ENCODE data around the gene TMEM135. TPM values are rescaled to one million over a fixed set of nuclear protein-coding genes. Genes with fewer than 3 reads are reported as not detected.
"Not testable (repeated sequence)": the region's sequence is repeated elsewhere in the genome, so short reads cannot be mapped to it uniquely, and the experiment has no call there.

The TMEM135 gene
- total and polyA plus RNA-seq, 2 donors (not counting 1 experiment from before 2014, with no cell fraction given), result 2.7 to 19.5 TPM

DNA sequence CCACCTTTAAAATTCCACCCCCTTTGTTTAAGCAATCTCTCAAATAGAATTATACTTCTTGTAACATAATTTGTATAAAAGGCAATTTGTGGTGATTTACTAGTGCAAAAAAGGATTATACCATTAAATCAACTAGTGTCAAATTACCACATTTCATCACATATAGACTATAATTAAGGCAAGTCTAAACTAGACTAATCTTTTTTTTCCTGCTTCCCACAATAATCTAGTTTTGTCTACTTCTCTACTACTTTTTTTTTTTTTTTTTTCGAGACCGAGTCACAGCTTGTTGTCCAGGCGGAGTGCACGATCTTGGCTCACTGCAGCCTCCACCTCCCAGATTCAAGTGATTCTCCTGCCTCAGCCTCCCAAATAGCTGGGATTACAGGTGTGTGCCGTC, 46.4 kb upstream of the TMEM135 start:
- 50% methylated on average over 1 of the region's 5 CpGs for WGBS (ENCODE audit: insufficient coverage)
- ATAC-seq (ENCODE audit: low read depth), result no peak
- H3K4me1 ChIP-seq (ENCODE audit: control insufficient read depth in 2 of 2, insufficient read depth in 2 of 2, low read length in 2 of 2), result no peaks in the 10 kb centered on the region
- Mint-ChIP-seq H3K4me1 (no peaks in the 10 kb centered on the region), H3K4me3 (no peak overlapping the region), H3K9me3 (ENCODE audit: insufficient read depth) (no peaks in the 10 kb centered on the region), H3K27ac (no peak overlapping the region), H3K27me3 (peaks cover 9% of the 10 kb centered on the region)
- CTCF ChIA-PET, result no interaction called here
- no peaks in the 10 kb centered on the region for H3K27me3 ChIP-seq (replicated peaks in 1 of 4; ENCODE audit: control extremely low read depth in 1 of 4, control insufficient read depth in 3 of 4, insufficient read depth in 4 of 4, low read length in 3 of 4)
- intact Hi-C loops (cut with micrococcal nuclease), result no loop called here
- POLR2A ChIA-PET, result no interaction called here
- no peaks in the 10 kb centered on the region for H3K9me3 ChIP-seq (ENCODE audit: control extremely low read depth in 1 of 3, control insufficient read depth in 2 of 3, insufficient read depth in 1 of 3, low read length in 2 of 3)
- no peak overlapping the region for H3K27ac ChIP-seq (ENCODE audit: low read length in 2 of 2)
- no peak for TF ChIP-seq EZH2 (IDR thresholded peaks at IDR 0.05; ENCODE audit: borderline replicate concordance, insufficient read depth, low read depth, low read length, poor library complexity, severe bottlenecking)
- no peak for TF ChIP-seq CTCF (IDR thresholded peaks at IDR 0.05)
- no peaks in the 10 kb centered on the region for H3K79me2 ChIP-seq (ENCODE audit: control insufficient read depth, insufficient read depth, low read length)
- H3K9ac ChIP-seq (ENCODE audit: low read length), result no peak overlapping the region
- no peaks in the 10 kb centered on the region for H3K36me3 ChIP-seq (replicated peaks in 1 of 2; ENCODE audit: control extremely low read depth in 1 of 2, control insufficient read depth in 1 of 2, extremely low read depth in 1 of 2, insufficient read depth in 2 of 2, low read length in 1 of 2)
- no peak overlapping the region for H3K4me2 ChIP-seq (replicated peaks; ENCODE audit: low read depth, low read length, poor library complexity, severe bottlenecking)
- H2AFZ ChIP-seq (ENCODE audit: insufficient read depth, low read depth, low read length, poor library complexity, severe bottlenecking), result no peak overlapping the region
- no peak overlapping the region for H3K4me3 ChIP-seq (ENCODE audit: control extremely low read depth in 1 of 5, extremely low read depth in 1 of 5, insufficient read depth in 1 of 5, low read depth in 2 of 5, low read length in 4 of 5)
- no peaks in the 10 kb centered on the region for H4K20me1 ChIP-seq (ENCODE audit: control insufficient read depth, insufficient read depth, low read length, poor library complexity, severe bottlenecking)
- no peak for DNase-seq

GRCh38 chr11:86992340-86992739, 45.4 kb upstream of the TMEM135 start:
- POLR2A ChIA-PET; H3K27ac Mint-ChIP-seq; CTCF ChIA-PET; H3K4me3 Mint-ChIP-seq; DNase-seq; H4K20me1 ChIP-seq (ENCODE audit: control insufficient read depth, insufficient read depth, low read length, poor library complexity, severe bottlenecking); H3K4me1 Mint-ChIP-seq; H3K9ac ChIP-seq (ENCODE audit: low read length); H3K4me2 ChIP-seq (replicated peaks; ENCODE audit: low read depth, low read length, poor library complexity, severe bottlenecking); H3K4me3 ChIP-seq (ENCODE audit: control extremely low read depth in 1 of 5, extremely low read depth in 1 of 5, insufficient read depth in 1 of 5, low read depth in 2 of 5, low read length in 4 of 5); H3K9me3 Mint-ChIP-seq (ENCODE audit: insufficient read depth); H3K27me3 ChIP-seq (replicated peaks in 1 of 4; ENCODE audit: control extremely low read depth in 1 of 4, control insufficient read depth in 3 of 4, insufficient read depth in 4 of 4, low read length in 3 of 4); intact Hi-C loops (cut with micrococcal nuclease); H2AFZ ChIP-seq (ENCODE audit: insufficient read depth, low read depth, low read length, poor library complexity, severe bottlenecking); H3K27me3 Mint-ChIP-seq; H3K36me3 ChIP-seq (replicated peaks in 1 of 2; ENCODE audit: control extremely low read depth in 1 of 2, control insufficient read depth in 1 of 2, extremely low read depth in 1 of 2, insufficient read depth in 2 of 2, low read length in 1 of 2); ATAC-seq (ENCODE audit: low read depth); H3K9me3 ChIP-seq (ENCODE audit: control extremely low read depth in 1 of 3, control insufficient read depth in 2 of 3, insufficient read depth in 1 of 3, low read length in 2 of 3); H3K79me2 ChIP-seq (ENCODE audit: control insufficient read depth, insufficient read depth, low read length); H3K4me1 ChIP-seq (ENCODE audit: control insufficient read depth in 2 of 2, insufficient read depth in 2 of 2, low read length in 2 of 2); H3K27ac ChIP-seq (ENCODE audit: low read length in 2 of 2): not testable (repeated sequence)
- WGBS (ENCODE audit: insufficient coverage), result 90% methylated on average over 2 of the region's 4 CpGs
